GM12878 (cell line): ENCODE measurements around the gene CCL4. TPM values are rescaled to one million over a fixed set of nuclear protein-coding genes. Genes with fewer than 3 reads are reported as not detected.
A peak's percentile ranks its signal among the peaks of the same experiment; 100 is the strongest.

Source experiments
- ATAC-seq: fragments of 200-7000 bp; cut with Tn5 transposase; 3 replicates; pipeline ENCODE4 v1.9.1; 2020; ENCODE audit warnings: mild to moderate bottlenecking, moderate library complexity
- BruUV-seq: library from RNA; stranded (reverse); fragments of 400-500 nt; replicated peaks from 2 replicates; lab custom pipeline; 2021; lab: Mats Ljungman, UMichigan
- CTCF ChIA-PET: fragments of 300-600 bp; sonication (Branson Sonifier 250); formaldehyde crosslinking; extraction: SDS; loops from one replicate; lab custom pipeline; 2021; ENCODE audit warnings: inconsistent platforms; lab: Yijun Ruan, JAX
- POLR2A ChIA-PET: fragments of 350-600 bp; formaldehyde crosslinking; extraction: SDS; loops from one replicate; lab custom pipeline; 2021; ENCODE audit warnings: inconsistent platforms; lab: Charles Lee
- RAD21 ChIA-PET: fragments of 300-600 bp; sonication (Branson Sonifier 250); formaldehyde crosslinking; loops from one replicate; lab custom pipeline; 2023; ENCODE audit warnings: antibody characterized with exemption; ENCODE audit not compliant: unreplicated experiment; lab: Charles Lee
- SMC1A ChIA-PET: fragments of 300-600 bp; sonication (Branson Sonifier 250); formaldehyde crosslinking; loops from one replicate; lab custom pipeline; 2023; ENCODE audit not compliant: unreplicated experiment, uncharacterized antibody; lab: Charles Lee
- DNase-seq: peaks from one replicate; pipeline ENCODE4 v3.0.0-alpha.2; 2011; ENCODE audit warnings: low read depth, low spot score
- FAIRE-seq: peaks from 3 replicates; lab custom pipeline; 2011; peaks lifted over from hg19 to GRCh38; lab: Jason Lieb, UNC
- H2AFZ ChIP-seq: 2 replicates; pipeline ENCODE4 v1.6.0; 2011; ENCODE audit warnings: low read depth, low read length, control low read depth; ENCODE audit not compliant: control insufficient read depth
- H3K27ac ChIP-seq: 2 replicates; pipeline ENCODE4 v1.5.1; 2011; ENCODE audit warnings: control low read depth; ENCODE audit not compliant: control insufficient read depth, insufficient read depth
- H3K27me3 ChIP-seq, 2 experiments: replicated peaks in 1 of 2; 2 replicates each; pipeline versions ENCODE4 v1.6.0 to v1.6.1; 2011; ENCODE audit warnings: low read length in 1 of 2; ENCODE audit not compliant: control insufficient read depth in 2 of 2, insufficient read depth in 2 of 2
- H3K36me3 ChIP-seq, 2 experiments: 2 replicates each; pipeline ENCODE4 v1.5.1; 2011; ENCODE audit warnings: low read length in 1 of 2; ENCODE audit not compliant: control insufficient read depth in 2 of 2, insufficient read depth in 2 of 2
- H3K4me1 ChIP-seq: 2 replicates; pipeline ENCODE4 v1.6.1; 2011; ENCODE audit warnings: mild to moderate bottlenecking, low read length, moderate library complexity, mixed read lengths; ENCODE audit not compliant: control insufficient read depth, insufficient read depth
- H3K4me2 ChIP-seq: 2 replicates; pipeline ENCODE4 v1.6.0; 2011; ENCODE audit warnings: control low read depth; ENCODE audit not compliant: control insufficient read depth, insufficient read depth
- H3K4me3 ChIP-seq: fragments of 200-600 bp; sonication (generic); 2 replicates; pipeline ENCODE4 v1.5.1; 2016
- H3K79me2 ChIP-seq: 2 replicates; pipeline ENCODE4 v1.6.0; 2011; ENCODE audit warnings: low read length; ENCODE audit not compliant: control insufficient read depth, insufficient read depth
- H3K9ac ChIP-seq: 2 replicates; pipeline ENCODE4 v1.8.0; 2011; ENCODE audit warnings: low read length, control low read depth, mixed read lengths; ENCODE audit not compliant: control insufficient read depth, insufficient read depth
- H3K9me3 ChIP-seq: replicated peaks from 3 replicates; pipeline ENCODE4 v1.5.1; 2011; ENCODE audit warnings: mild to moderate bottlenecking, low read length; ENCODE audit not compliant: control insufficient read depth, insufficient read depth
- H4K20me1 ChIP-seq: 2 replicates; pipeline ENCODE4 v1.6.0; 2011; ENCODE audit not compliant: control insufficient read depth, insufficient read depth
- ASH2L ChIP-seq: fragments of 300-600, 200-600 bp; sonication (generic); IDR thresholded peaks from 2 replicates; pipeline ENCODE4 v1.6.1; 2017; ENCODE audit warnings: low read depth, mild to moderate bottlenecking, borderline replicate concordance
- ATF7 ChIP-seq: fragments of 450-650 bp; IDR thresholded peaks from 2 replicates; pipeline ENCODE4 v1.6.1; 2016; ENCODE audit warnings: low read depth, mild to moderate bottlenecking
- CHD2 ChIP-seq: IDR thresholded peaks from 2 replicates; pipeline ENCODE4 v1.6.1; 2011; ENCODE audit warnings: low read depth, low read length, improper control_type of control experiment, borderline replicate concordance
- CHD4 ChIP-seq: fragments of 200-600 bp; sonication (generic); IDR thresholded peaks from 2 replicates; pipeline ENCODE4 v1.6.1; 2016; ENCODE audit warnings: mild to moderate bottlenecking
- E2F4 ChIP-seq: IDR thresholded peaks from 2 replicates; pipeline ENCODE4 v1.6.1; 2012; ENCODE audit warnings: low read depth, low read length, improper control_type of control experiment
- E4F1 ChIP-seq: fragments of 450-650 bp; IDR thresholded peaks from 2 replicates; pipeline ENCODE4 v1.6.1; 2018; ENCODE audit warnings: borderline replicate concordance, mild to moderate bottlenecking; ENCODE audit not compliant: partially characterized antibody
- EP300 ChIP-seq, 2 experiments: fragments of 150-350 bp in 1 of 2; IDR thresholded peaks; 2 replicates each; pipeline ENCODE4 v1.6.1; 2011 to 2012; ENCODE audit warnings: low read depth in 2 of 2, low read length in 2 of 2, borderline replicate concordance in 1 of 2, improper control_type of control experiment in 1 of 2, inconsistent platforms in 1 of 2; ENCODE audit not compliant: control insufficient read depth in 1 of 2
- HDAC2 ChIP-seq: fragments of 200-600 bp; sonication (generic); IDR thresholded peaks from 2 replicates; pipeline ENCODE4 v1.6.1; 2017
- IKZF1 ChIP-seq: fragments of 450-650 bp; conservative IDR thresholded peaks from 2 replicates; pipeline ENCODE4 v1.6.1; 2017; ENCODE audit warnings: antibody characterized with exemption, mild to moderate bottlenecking
- KAT2A ChIP-seq: conservative IDR thresholded peaks from 2 replicates; pipeline ENCODE4 v1.6.1; 2011; ENCODE audit warnings: low read depth, low read length; ENCODE audit not compliant: control insufficient read depth
- PKNOX1 ChIP-seq: fragments of 450-650 bp; IDR thresholded peaks from 2 replicates; pipeline ENCODE4 v1.6.1; 2016; ENCODE audit warnings: mild to moderate bottlenecking
- PML ChIP-seq: IDR thresholded peaks from 2 replicates; pipeline ENCODE4 v1.6.1; 2012; ENCODE audit warnings: low read length, inconsistent platforms
- RB1 ChIP-seq: fragments of 450-650 bp; formaldehyde crosslinking; IDR thresholded peaks from 2 replicates; pipeline ENCODE4 v1.6.1; 2017; ENCODE audit warnings: mild to moderate bottlenecking, borderline replicate concordance
- STAT3 ChIP-seq: IDR thresholded peaks from 2 replicates; pipeline ENCODE4 v1.6.1; 2011; ENCODE audit warnings: low read depth, low read length, improper control_type of control experiment
- SUPT20H ChIP-seq: IDR thresholded peaks from 2 replicates; pipeline ENCODE4 v1.6.1; 2011; ENCODE audit warnings: low read depth, mild to moderate bottlenecking, low read length, moderate library complexity, borderline replicate concordance; ENCODE audit not compliant: control insufficient read depth
- WGBS: methylation state at CpG from one replicate; pipeline ENCODE4 v1.1.6; 2016; ENCODE audit warnings: low lambda C conversion rate; ENCODE audit not compliant: insufficient replicate concordance, insufficient coverage; ENCODE audit errors: missing lambda C conversion rate; 5-methylcytosine and 5-hydroxymethylcytosine counted together
- in situ Hi-C: fragments of 300-500 bp; cut with MboI; formaldehyde crosslinking; loops from 9 replicates; pipeline ENCODE4 v1.14.3; 2018; ENCODE audit warnings: mixed read lengths
- intact Hi-C: fragments of 100-400 bp; cut with micrococcal nuclease; formaldehyde crosslinking; loops from one replicate; pipeline ENCODE4 v1.14.2; 2022; ENCODE audit not compliant: unreplicated experiment
- polyA plus RNA-seq, 11 experiments: library from polyadenylated mRNA; depleted of rRNA in 4 of 11; unstranded in 6 of 11; stranded (reverse) in 5 of 11; fragments of >200 nt; fragmentation: Nextera tagmentation in 4 of 11; fragmentation: Illumina TruSeq in 1 of 11; extraction: Ambion mirVana in 4 of 11; extraction: Trizol in 1 of 11; gene quantifications; 1 replicate in 1 of 11; 2 replicates in 10 of 11; pipeline versions ENCODE4 v1.2.1 to v1.2.3, GENCODE V29; 2011 to 2016; ENCODE audit warnings: inconsistent platforms in 2 of 11, missing spikeins in 2 of 11, low read depth in 1 of 11
- total RNA-seq, 4 experiments: library from RNA; depleted of rRNA in 3 of 4; stranded (reverse); fragments of >200 nt in 3 of 4; fragmentation: Illumina TruSeq in 1 of 4; extraction: Trizol in 1 of 4; gene quantifications; 2 replicates each; pipeline versions ENCODE4 v1.2.1 to v1.2.3, GENCODE V29; 2013 to 2021

Gene CCL4
- total and polyA plus RNA-seq, 10 of the 15 experiments (the other 5 are each of a cell fraction or from before 2014, with no cell fraction given), result 18.7 to 741 (median 79.4) TPM

GRCh38 chr17:36066365-36066985 is 37.2 kb upstream of the CCL4 start:
- ChIA-PET POLR2A (no interaction called here), RAD21 (interaction anchor here (0.6 to 1.4 kb wide), 3 partner anchors 24 to 90 kb away, joined by 3 to 7 read pairs (median 3); partner anchors contain the start of gene CCL16), SMC1A (interaction anchor here (15.0 to 15.8 kb wide), 2 partner anchors 82 to 91 kb away, joined by 206 to 341 read pairs; partner anchors contain the start of gene CCL16), CTCF (interaction anchor here (0.8 to 2.3 kb wide), 3 partner anchors 61 to 97 kb away, joined by 3 to 8 read pairs (median 4); no protein-coding TSS in a partner anchor)
- intact Hi-C loops, result no loop called here
- Histone ChIP-seq H3K79me2 (no peaks in the 10 kb centered on the region), H2AFZ (no peak overlapping the region), H3K27me3 (0 out of 4 replicates have a peak, but pooled peaks cover 0 to 2% of the 10 kb centered on the region in 2 experiments), H3K4me3 (no peak overlapping the region), H4K20me1 (no peaks in the 10 kb centered on the region), H3K27ac (no peak overlapping the region), H3K36me3 (no peaks in the 10 kb centered on the region), H3K4me2 (no peak overlapping the region), H3K4me1 (no peaks in the 10 kb centered on the region), H3K9me3 (no peaks in the 10 kb centered on the region; the same call in 2 of the 3 replicates), H3K9ac (no peak overlapping the region)
- in situ Hi-C loops, result no loop called here
- WGBS, result 8% methylated on average over 6 of the region's 6 CpGs
- no peak for FAIRE-seq
- no TSS peak for BruUV-seq
- DNase-seq, result no peak
- peak; percentile 59 for ATAC-seq
- no peak for TF ChIP-seq KAT2A
- TF ChIP-seq SUPT20H, result no peak
- TF ChIP-seq STAT3, result no peak
- TF ChIP-seq PKNOX1, result no peak
- no peak for TF ChIP-seq E4F1
- no peak for TF ChIP-seq ASH2L
- TF ChIP-seq ATF7, result peak; percentile 62
- TF ChIP-seq RB1, result no peak
- TF ChIP-seq HDAC2, result no peak
- TF ChIP-seq CHD2, result no peak
- TF ChIP-seq IKZF1, result no peak
- TF ChIP-seq E2F4, result no peak
- peak in 1 of 2 experiments; percentile 30; a peak in 1 of 4 replicates for TF ChIP-seq EP300 (IDR thresholded peaks at IDR 0.05; ENCODE audit: borderline replicate concordance in 1 of 2, control insufficient read depth in 1 of 2, low read depth in 2 of 2, low read length in 2 of 2)
- no peak for TF ChIP-seq CHD4
- TF ChIP-seq PML, result no peak
